DOHH2 (cell line): ENCODE measurements around the gene GRHL3.

Source experiments
- H3F3A ChIP-seq: fragments of 200-600 bp; sonication (generic), shearing (Covaris generic); 2 replicates; pipeline ENCODE4 v1.6.0; 2016; ENCODE audit warnings: antibody characterized with exemption, mild to moderate bottlenecking; ENCODE audit not compliant: control insufficient read depth, insufficient read depth
- H3K27ac ChIP-seq: fragments of 200-600 bp; sonication (generic); 2 replicates; pipeline ENCODE4 v1.5.1; 2014; ENCODE audit warnings: low read depth, mild to moderate bottlenecking, low read length, moderate library complexity
- H3K27me3 ChIP-seq: fragments of 200-600 bp; sonication (generic); 2 replicates; pipeline ENCODE4 v1.6.1; 2014; ENCODE audit warnings: mild to moderate bottlenecking, low read length, mixed read lengths; ENCODE audit not compliant: control insufficient read depth
- H3K36me3 ChIP-seq: fragments of 200-600 bp; sonication (generic); 2 replicates; pipeline ENCODE4 v1.6.1; 2014; ENCODE audit warnings: mild to moderate bottlenecking, low read length, moderate library complexity, mixed read lengths; ENCODE audit not compliant: control insufficient read depth
- H3K4me1 ChIP-seq: fragments of 200-600 bp; sonication (generic); 2 replicates; pipeline ENCODE4 v1.6.1; 2014; ENCODE audit warnings: mild to moderate bottlenecking, low read length, mixed read lengths; ENCODE audit not compliant: control insufficient read depth
- H3K4me2 ChIP-seq: fragments of 200-600 bp; sonication (generic); 2 replicates; pipeline ENCODE4 v1.6.0; 2014; ENCODE audit warnings: mild to moderate bottlenecking, low read length, moderate library complexity
- H3K4me3 ChIP-seq: fragments of 200-600 bp; sonication (generic); 2 replicates; pipeline ENCODE4 v1.5.1; 2014; ENCODE audit warnings: mild to moderate bottlenecking, low read length, mixed read lengths
- H3K79me2 ChIP-seq: fragments of 200-600 bp; sonication (generic); 2 replicates; pipeline ENCODE4 v1.6.1; 2014; ENCODE audit warnings: mild to moderate bottlenecking, low read length, mixed read lengths; ENCODE audit not compliant: control insufficient read depth
- H3K9me2 ChIP-seq: fragments of 200-600 bp; sonication (generic); replicated peaks from 2 replicates; pipeline ENCODE4 v1.6.1; 2014; ENCODE audit warnings: mild to moderate bottlenecking, low read length, mixed read lengths; ENCODE audit not compliant: control insufficient read depth
- H3K9me3 ChIP-seq: fragments of 200-600 bp; sonication (generic); 2 replicates; pipeline ENCODE4 v1.6.1; 2014; ENCODE audit warnings: antibody characterized with exemption, low read length, mixed read lengths; ENCODE audit not compliant: control insufficient read depth, insufficient read depth
- H4K20me1 ChIP-seq: fragments of 200-600 bp; sonication (generic); 2 replicates; pipeline ENCODE4 v1.6.0; 2014; ENCODE audit warnings: low read depth, mild to moderate bottlenecking, antibody characterized with exemption, low read length, moderate library complexity; ENCODE audit not compliant: control insufficient read depth, insufficient read depth
- EZH2phosphoT487 ChIP-seq: fragments of 200-600 bp; sonication (generic); IDR thresholded peaks from 2 replicates; pipeline ENCODE4 v1.6.1; 2017; ENCODE audit warnings: borderline replicate concordance, mild to moderate bottlenecking, antibody characterized with exemption, low read length, moderate library complexity, mixed read lengths
- TF ChIP-seq, protein P1 (sequence below): fragments of 200-600 bp; sonication (generic); IDR thresholded peaks from one replicate; pipeline ENCODE4 v1.5.1; 2014; ENCODE audit warnings: antibody characterized with exemption, mild to moderate bottlenecking, low read depth, low read length; ENCODE audit not compliant: poor library complexity, severe bottlenecking

Gene GRHL3

DNA sequence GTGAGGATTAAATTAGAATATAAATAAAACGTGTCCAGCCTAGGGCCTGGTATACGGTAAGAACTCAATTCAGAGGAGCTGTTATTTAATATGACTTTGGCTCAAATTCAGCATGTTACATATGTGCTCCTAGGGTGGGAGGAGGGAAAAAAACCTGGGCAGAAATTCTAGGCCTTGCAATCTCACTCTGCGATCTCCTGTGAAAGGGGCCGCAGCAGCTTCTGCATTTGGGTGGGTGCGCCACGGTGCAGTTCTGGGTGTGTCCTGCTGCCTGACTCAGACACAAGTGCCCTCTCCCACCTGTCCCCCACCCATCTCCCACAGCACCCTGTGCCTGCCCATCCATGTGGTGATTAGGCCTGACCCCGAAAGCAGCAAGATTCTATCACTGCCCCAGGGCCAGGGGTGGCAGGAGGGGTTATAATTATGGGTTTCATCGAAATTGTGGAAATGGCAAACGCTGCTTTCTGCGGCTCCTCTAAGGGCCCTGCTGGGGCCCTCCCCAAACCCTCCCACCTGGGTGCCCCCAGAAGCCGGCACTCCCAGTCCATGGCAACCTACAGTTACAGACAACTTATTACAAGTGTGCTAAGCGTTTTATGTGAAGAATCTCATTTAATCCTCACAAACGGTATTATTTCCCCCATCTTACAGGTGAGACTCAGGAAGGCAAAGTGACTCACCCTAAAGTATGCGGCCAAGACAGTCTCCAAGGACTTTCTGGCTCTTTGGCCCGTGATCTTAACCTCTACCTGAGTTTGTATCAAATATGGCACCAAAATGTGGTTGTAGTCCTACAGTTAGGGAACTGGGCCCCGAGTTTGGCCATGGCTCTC, 25.5 kb upstream of the GRHL3 start:
- no peaks in the 10 kb centered on the region for H3K4me1 ChIP-seq
- H3K79me2 ChIP-seq: no peaks in the 10 kb centered on the region
- H3K27ac ChIP-seq: no peak overlapping the region
- no peaks in the 10 kb centered on the region for H3F3A ChIP-seq
- peaks cover 7% of the 10 kb centered on the region; the same call in 1 of the 2 replicates for H3K27me3 ChIP-seq
- no peaks in the 10 kb centered on the region for H3K9me3 ChIP-seq
- H3K9me2 ChIP-seq: no peaks in the 10 kb centered on the region
- TF ChIP-seq, protein P1, sequence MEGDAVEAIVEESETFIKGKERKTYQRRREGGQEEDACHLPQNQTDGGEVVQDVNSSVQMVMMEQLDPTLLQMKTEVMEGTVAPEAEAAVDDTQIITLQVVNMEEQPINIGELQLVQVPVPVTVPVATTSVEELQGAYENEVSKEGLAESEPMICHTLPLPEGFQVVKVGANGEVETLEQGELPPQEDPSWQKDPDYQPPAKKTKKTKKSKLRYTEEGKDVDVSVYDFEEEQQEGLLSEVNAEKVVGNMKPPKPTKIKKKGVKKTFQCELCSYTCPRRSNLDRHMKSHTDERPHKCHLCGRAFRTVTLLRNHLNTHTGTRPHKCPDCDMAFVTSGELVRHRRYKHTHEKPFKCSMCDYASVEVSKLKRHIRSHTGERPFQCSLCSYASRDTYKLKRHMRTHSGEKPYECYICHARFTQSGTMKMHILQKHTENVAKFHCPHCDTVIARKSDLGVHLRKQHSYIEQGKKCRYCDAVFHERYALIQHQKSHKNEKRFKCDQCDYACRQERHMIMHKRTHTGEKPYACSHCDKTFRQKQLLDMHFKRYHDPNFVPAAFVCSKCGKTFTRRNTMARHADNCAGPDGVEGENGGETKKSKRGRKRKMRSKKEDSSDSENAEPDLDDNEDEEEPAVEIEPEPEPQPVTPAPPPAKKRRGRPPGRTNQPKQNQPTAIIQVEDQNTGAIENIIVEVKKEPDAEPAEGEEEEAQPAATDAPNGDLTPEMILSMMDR: no peak
- no peak for TF ChIP-seq EZH2phosphoT487
- H3K4me2 ChIP-seq: no peak overlapping the region
- no peaks in the 10 kb centered on the region for H4K20me1 ChIP-seq
- no peaks in the 10 kb centered on the region for H3K36me3 ChIP-seq
- H3K4me3 ChIP-seq: no peak overlapping the region

DNA sequence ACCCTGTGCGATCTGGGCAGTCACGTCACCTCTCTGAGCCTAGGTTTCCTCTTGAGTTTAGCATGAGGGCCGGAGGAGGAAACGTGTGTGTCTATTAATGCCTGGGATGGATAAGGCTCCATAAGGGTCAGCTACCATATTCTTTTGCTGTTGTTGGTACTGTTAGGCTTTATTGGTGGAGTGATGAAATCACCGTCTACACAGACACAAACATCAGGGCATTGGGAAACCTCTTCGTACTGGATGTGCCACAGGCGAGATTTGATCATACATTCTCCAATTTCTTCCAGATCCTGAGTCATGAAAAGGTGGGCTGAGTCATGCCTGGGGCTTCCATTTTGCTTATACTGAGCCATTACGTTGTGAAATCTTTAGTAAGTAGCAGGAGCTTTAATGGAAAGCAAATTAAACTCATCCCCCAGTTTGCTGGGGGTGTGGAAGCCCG, 24.9 kb upstream of the GRHL3 start:
- Histone ChIP-seq H4K20me1 (no peaks in the 10 kb centered on the region), H3K4me1 (no peaks in the 10 kb centered on the region), H3K36me3 (no peaks in the 10 kb centered on the region), H3K4me3 (no peak overlapping the region), H3K9me2 (no peaks in the 10 kb centered on the region), H3K27me3 (peaks cover 7% of the 10 kb centered on the region; the same call in 1 of the 2 replicates), H3K9me3 (no peaks in the 10 kb centered on the region), H3K4me2 (no peak overlapping the region), H3K27ac (no peak overlapping the region), H3F3A (no peaks in the 10 kb centered on the region), H3K79me2 (no peaks in the 10 kb centered on the region)
- TF ChIP-seq, protein P1: no peak
- TF ChIP-seq EZH2phosphoT487: no peak

DNA sequence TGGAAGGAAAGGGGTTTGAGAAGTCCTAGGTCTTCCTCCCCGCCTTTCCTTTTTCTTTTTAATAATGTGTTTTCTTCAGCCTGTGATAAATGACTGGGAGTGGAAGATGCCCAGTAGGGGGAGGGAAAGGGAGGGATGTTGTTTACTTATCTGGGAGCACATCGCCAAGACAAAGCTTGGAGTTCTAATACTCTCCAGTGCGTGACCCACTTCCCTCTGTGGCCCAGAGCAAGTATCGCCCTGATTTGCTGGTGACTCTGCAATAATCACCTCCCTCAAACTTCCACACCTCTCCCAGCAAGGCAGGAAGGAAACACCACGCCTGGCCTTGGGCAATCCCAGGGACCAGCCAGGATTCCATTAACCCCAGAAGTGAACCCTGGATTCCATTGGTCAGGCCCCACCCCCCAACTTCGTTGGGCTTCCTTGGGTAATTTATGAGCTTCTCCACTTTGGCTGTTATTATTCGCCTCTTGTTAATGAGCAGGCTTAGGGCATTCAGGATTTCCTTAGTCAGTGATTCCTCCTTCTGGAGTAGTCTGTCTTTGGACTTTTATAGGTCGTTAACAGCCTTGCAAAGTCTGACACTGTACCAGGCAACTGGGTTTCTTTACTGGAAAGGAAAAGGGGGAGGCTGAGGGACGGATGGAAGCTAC, 24.3 kb upstream of the GRHL3 start:
- H3F3A ChIP-seq: no peaks in the 10 kb centered on the region
- no peaks in the 10 kb centered on the region for H3K4me1 ChIP-seq
- H3K9me2 ChIP-seq: no peaks in the 10 kb centered on the region
- H4K20me1 ChIP-seq: no peaks in the 10 kb centered on the region
- no peaks in the 10 kb centered on the region for H3K79me2 ChIP-seq
- no peak overlapping the region for H3K4me2 ChIP-seq
- no peaks in the 10 kb centered on the region for H3K9me3 ChIP-seq
- H3K27ac ChIP-seq: no peak overlapping the region
- no peaks in the 10 kb centered on the region for H3K36me3 ChIP-seq
- peaks cover 7% of the 10 kb centered on the region; the same call in 1 of the 2 replicates for H3K27me3 ChIP-seq
- TF ChIP-seq, protein P1: no peak
- no peak for TF ChIP-seq EZH2phosphoT487
- H3K4me3 ChIP-seq: no peak overlapping the region
